Peyer's patch (tissue), 4 donors: Measurements from ENCODE around the gene LEMD2. TPM values are rescaled to one million over a fixed set of nuclear protein-coding genes. Genes with fewer than 3 reads are reported as not detected.

ENCODE experiments used
- DNase-seq, 3 donors: peaks; one replicate each; pipeline ENCODE4 v3.0.0-alpha.2; 2017 to 2019
- H3K27ac ChIP-seq, 4 donors: fragments of 200-600 bp; sonication (generic); one replicate each; pipeline ENCODE4 v1.5.1; 2016 to 2019
- H3K27me3 ChIP-seq, 2 donors: fragments of 200-600 bp; sonication (generic); one replicate each; pipeline ENCODE4 v1.5.1; 2019
- H3K36me3 ChIP-seq, 3 donors: fragments of 200-600 bp; sonication (generic); one replicate each; pipeline ENCODE4 v1.5.1; 2016 to 2019
- H3K4me1 ChIP-seq, 4 donors: fragments of 200-600 bp; sonication (generic); one replicate each; pipeline ENCODE4 v1.5.1; 2016 to 2019
- H3K4me3 ChIP-seq, 4 donors: fragments of 200-600 bp; sonication (generic); 1 replicate in 3 of 4; 2 replicates in 1 of 4; pipeline ENCODE4 v1.5.1; 2016 to 2019; ENCODE audit warnings: mild to moderate bottlenecking in 1 of 4
- H3K9me3 ChIP-seq, 4 donors: fragments of 200-600 bp; sonication (generic); one replicate each; pipeline ENCODE4 v1.5.1; 2016 to 2019; ENCODE audit warnings: mild to moderate bottlenecking in 1 of 4
- CTCF ChIP-seq, 6 experiments: fragments of 450-650 bp in 4 of 6; fragments of 200-600 bp in 2 of 6; sonication (generic) in 1 of 6; IDR thresholded peaks; one replicate each; pipeline ENCODE4 v1.5.1; 2017 to 2019; ENCODE audit warnings: antibody characterized with exemption in 6 of 6, mild to moderate bottlenecking in 3 of 6, moderate library complexity in 1 of 6
- POLR2A ChIP-seq, 2 donors: fragments of 450-650 bp; IDR thresholded peaks; one replicate each; pipeline ENCODE4 v1.5.1; 2017; ENCODE audit warnings: antibody characterized with exemption in 2 of 2, mild to moderate bottlenecking in 2 of 2, moderate library complexity in 2 of 2
- total RNA-seq, 4 donors: library from RNA; depleted of rRNA; stranded (reverse); fragments of >200 nt; gene quantifications; one replicate each; pipeline ENCODE4 v1.1.0, GENCODE V29; 2016

Gene LEMD2
- total RNA-seq, 4 donors from 2014 or later = 53.8 to 85.3 (median 75.8) TPM

- Histone ChIP-seq H3K36me3 (peaks cover 0 to 100% (median 3%) of the 10 kb centered on the region in 3 donors), H3K4me3 (no peak overlapping the region), H3K27me3 (no peaks in the 10 kb centered on the region), H3K9me3 (no peaks in the 10 kb centered on the region), H3K4me1 (peaks cover 0 to 4% (median 0%) of the 10 kb centered on the region in 4 donors), H3K27ac (no peak overlapping the region)
- DNase-seq = no peak
- TF ChIP-seq CTCF (IDR thresholded peaks at IDR 0.05) = no peak
- no peak for TF ChIP-seq POLR2A (IDR thresholded peaks at IDR 0.05)
Observed at GRCh38 chr6:33779895-33780294, 9.0 kb downstream of the LEMD2 start.

GRCh38 chr6:33779290-33779689, 9.6 kb downstream of the LEMD2 start:
- DNase-seq = no peak
- TF ChIP-seq POLR2A (IDR thresholded peaks at IDR 0.05) (no peak), CTCF (IDR thresholded peaks at IDR 0.05) (no peak)
- peaks cover 0 to 100% (median 3%) of the 10 kb centered on the region in 3 donors for H3K36me3 ChIP-seq

GRCh38 chr6:33778444-33779121, 10.3 kb downstream of the LEMD2 start:
- H3K9me3 ChIP-seq = no peaks in the 10 kb centered on the region
- peaks cover 0 to 100% (median 3%) of the 10 kb centered on the region in 3 donors for H3K36me3 ChIP-seq
- no peak for TF ChIP-seq POLR2A (IDR thresholded peaks at IDR 0.05)
- no peak for TF ChIP-seq CTCF (IDR thresholded peaks at IDR 0.05)
- H3K27me3 ChIP-seq = no peaks in the 10 kb centered on the region
- H3K4me3 ChIP-seq = no peak overlapping the region
- no peak overlapping the region for H3K27ac ChIP-seq
- no peaks in the 10 kb centered on the region for H3K4me1 ChIP-seq
- no peak for DNase-seq

More at GRCh38 chr6:33779290-33779689, 9.6 kb downstream of the LEMD2 start:
- no peaks in the 10 kb centered on the region for H3K9me3 ChIP-seq
- no peaks in the 10 kb centered on the region for H3K4me1 ChIP-seq
- H3K4me3 ChIP-seq = no peak overlapping the region
- H3K27me3 ChIP-seq = no peaks in the 10 kb centered on the region
- no peak overlapping the region for H3K27ac ChIP-seq

GRCh38 chr6:33777398-33778388, 11.2 kb downstream of the LEMD2 start:
- TF ChIP-seq POLR2A (IDR thresholded peaks at IDR 0.05) (no peak), CTCF (IDR thresholded peaks at IDR 0.05) (no peak)
- DNase-seq = no peak
- Histone ChIP-seq H3K9me3 (no peaks in the 10 kb centered on the region), H3K4me3 (no peak overlapping the region), H3K36me3 (peaks cover 0 to 100% (median 3%) of the 10 kb centered on the region in 3 donors), H3K27ac (no peak overlapping the region), H3K27me3 (no peaks in the 10 kb centered on the region), H3K4me1 (peaks cover 0 to under 1% (median 0%) of the 10 kb centered on the region in 4 donors)

- DNase-seq = no peak
- no peak for TF ChIP-seq POLR2A (IDR thresholded peaks at IDR 0.05)
- no peak for TF ChIP-seq CTCF (IDR thresholded peaks at IDR 0.05)
- no peaks in the 10 kb centered on the region for H3K9me3 ChIP-seq
- peaks cover 0 to 97% (median 3%) of the 10 kb centered on the region in 3 donors for H3K36me3 ChIP-seq
- H3K27me3 ChIP-seq = no peaks in the 10 kb centered on the region
- H3K4me3 ChIP-seq = no peak overlapping the region
- peaks cover 0 to 9% (median 0%) of the 10 kb centered on the region in 4 donors for H3K4me1 ChIP-seq
- H3K27ac ChIP-seq = no peak overlapping the region
Observed at GRCh38 chr6:33776764-33777163, 12.2 kb downstream of the LEMD2 start.
